Hypothalamus (tissue), 51 donors: ENCODE data around the gene PNPLA2.

Experiments used
- DNase-seq, 51 donors: peaks; one replicate each; lab custom pipeline; 2025; lab: John Stamatoyannopoulos, UW

The PNPLA2 gene, protein sequence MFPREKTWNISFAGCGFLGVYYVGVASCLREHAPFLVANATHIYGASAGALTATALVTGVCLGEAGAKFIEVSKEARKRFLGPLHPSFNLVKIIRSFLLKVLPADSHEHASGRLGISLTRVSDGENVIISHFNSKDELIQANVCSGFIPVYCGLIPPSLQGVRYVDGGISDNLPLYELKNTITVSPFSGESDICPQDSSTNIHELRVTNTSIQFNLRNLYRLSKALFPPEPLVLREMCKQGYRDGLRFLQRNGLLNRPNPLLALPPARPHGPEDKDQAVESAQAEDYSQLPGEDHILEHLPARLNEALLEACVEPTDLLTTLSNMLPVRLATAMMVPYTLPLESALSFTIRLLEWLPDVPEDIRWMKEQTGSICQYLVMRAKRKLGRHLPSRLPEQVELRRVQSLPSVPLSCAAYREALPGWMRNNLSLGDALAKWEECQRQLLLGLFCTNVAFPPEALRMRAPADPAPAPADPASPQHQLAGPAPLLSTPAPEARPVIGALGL

DNA sequence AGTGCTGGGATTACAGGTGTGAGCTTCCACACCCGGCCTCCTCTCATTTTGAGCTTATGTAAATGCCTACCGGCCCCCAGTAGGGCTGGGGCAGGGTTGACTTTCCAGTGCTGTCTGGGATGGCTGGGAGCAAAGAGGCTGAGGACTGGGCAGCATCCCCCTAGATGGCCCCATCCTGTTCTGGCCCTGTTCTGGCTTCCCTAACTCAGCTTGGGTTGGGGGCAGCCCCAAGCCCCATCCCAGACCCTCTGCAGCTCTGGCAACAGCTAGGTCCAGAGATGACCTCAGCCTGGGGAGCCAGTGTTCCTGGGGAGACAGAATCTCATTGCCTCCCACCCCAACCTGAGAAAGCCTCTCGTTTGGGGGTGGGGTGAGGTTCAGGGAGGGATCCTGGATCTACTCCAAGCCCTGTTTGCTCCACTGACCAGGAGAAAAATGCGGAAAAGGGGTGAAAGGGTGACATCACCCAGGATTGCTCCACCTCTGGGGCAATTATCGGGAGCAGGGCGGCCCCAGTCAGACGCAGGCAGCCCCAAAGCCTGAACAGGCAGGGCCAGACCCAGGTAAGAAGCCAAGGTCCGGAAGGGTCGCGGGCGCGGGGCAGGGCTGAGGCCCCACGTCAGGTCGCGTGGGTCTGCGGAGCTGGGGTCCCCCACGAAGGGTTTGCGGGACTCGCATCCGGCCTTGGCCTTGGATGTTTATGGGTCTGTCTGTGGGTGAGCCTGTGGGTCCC is at the start of gene PNPLA2:
Gene PNPLA2, plus strand, starts transcription at position 519 of the 733 bp plus-strand sequence. CDS start 805 bp downstream, outside the sequence.
- no peak for DNase-seq

DNA sequence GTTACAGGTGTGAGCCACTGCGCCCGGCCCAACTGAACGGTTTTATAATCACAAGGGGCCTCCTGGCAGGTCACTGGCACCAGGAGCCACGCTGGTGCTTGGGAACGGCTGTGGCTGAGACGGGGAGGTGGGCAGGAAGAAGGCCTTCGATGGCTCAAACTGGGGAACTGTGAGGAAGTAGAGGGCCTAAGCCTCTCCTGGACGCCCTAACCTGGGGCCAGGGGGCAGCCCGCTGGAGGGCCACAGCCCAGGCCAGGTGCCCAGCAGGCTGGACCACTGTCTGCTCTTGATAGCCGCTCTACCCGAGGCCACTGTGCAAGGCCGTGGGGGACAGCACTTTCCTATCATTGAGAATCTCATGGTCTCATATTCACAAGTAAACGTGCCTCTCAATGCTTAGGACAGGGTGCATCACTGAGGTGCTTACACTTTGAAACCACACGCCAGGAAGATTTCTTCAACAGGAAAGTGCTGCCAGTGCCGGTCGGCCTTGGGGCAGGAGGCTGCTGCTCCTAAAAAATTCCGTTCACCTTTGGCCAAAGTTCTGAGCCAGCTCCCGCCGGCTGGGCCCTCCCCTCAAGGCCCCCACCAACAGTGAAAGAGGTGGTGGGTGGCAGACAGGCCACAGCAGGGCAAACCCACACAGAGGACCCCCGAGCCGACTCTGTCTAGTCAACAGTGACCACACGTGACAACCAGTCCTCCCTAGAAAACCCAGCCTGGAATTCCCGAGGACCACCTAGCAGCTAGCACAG is 48.6 kb upstream of the PNPLA2 start:
- no peak for DNase-seq

DNA sequence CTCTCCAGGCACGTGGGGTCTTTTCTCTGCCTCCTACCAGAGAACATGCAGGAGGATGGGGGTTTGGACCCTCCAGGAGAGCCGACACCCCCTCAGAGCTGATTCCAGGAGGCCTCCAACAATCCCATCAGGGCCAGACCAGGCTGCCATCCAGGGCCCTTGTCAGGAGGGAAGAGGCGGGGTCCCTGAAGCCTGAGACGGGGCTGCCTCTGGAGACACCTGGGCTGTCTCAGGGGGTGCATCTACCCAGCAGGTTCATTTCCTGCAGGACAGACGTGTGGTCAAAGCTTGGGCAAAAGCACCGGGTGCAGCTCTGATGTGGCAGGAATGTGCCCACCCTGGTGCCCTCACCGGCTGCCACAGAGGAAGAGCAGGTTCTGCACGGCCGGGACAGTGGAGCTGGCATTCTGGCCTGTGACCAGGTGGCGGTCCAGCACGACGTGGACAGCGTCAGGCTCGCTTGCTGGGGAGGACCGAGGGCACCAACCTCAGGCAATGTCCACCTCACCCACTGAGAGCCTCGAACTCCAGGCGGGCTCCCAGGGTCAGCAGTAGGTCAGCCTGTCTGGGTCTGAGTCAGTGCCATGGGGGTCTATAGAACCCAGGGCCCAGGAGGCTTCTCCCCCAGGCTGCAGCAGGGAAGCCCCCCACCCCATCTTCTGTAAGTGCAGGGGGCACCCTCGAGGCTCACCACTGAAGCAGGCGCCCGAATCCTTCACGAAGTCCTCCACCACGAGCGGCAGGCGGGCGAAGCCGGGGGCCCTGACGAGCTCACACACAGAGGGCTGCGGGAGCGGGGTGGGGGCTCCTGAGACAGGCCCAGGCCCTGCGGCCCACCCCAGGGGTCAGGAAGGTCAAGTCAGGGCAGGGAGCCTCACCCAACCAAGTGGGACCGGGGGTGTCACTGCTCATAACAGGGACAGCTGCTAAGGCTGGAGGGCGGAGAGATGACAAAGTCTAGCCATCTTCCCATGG is 47.8 kb upstream of the PNPLA2 start:
- DNase-seq = no peak

DNA sequence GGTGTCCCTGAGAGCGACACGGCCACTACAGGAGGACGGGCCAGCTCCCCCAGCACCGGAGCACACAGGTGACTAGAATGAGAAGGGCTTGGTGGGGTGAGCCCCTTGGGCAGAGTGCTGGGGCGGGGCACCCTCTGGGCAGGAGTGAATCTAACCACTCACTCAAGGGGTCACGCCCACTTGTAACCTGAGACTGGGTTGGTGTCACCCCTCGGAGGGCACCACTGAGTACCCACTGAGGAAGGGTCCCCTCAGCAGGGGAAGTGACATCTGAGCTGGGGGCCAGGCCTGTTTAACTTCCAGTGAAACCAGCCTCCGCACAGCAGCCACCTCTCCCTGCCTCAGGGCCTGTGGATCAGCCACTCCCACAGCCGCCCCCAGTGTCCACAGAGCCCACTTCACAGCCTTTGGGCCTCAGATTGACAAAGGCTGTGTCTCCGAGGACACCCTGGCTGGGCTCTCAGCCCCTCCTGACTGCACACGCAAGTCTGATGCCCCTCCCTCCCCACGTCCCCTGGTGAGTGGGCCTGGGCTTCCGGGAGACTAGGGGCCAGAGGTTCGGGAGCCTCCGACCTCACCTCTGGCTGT is 47.0 kb upstream of the PNPLA2 start:
- no peak for DNase-seq

DNA sequence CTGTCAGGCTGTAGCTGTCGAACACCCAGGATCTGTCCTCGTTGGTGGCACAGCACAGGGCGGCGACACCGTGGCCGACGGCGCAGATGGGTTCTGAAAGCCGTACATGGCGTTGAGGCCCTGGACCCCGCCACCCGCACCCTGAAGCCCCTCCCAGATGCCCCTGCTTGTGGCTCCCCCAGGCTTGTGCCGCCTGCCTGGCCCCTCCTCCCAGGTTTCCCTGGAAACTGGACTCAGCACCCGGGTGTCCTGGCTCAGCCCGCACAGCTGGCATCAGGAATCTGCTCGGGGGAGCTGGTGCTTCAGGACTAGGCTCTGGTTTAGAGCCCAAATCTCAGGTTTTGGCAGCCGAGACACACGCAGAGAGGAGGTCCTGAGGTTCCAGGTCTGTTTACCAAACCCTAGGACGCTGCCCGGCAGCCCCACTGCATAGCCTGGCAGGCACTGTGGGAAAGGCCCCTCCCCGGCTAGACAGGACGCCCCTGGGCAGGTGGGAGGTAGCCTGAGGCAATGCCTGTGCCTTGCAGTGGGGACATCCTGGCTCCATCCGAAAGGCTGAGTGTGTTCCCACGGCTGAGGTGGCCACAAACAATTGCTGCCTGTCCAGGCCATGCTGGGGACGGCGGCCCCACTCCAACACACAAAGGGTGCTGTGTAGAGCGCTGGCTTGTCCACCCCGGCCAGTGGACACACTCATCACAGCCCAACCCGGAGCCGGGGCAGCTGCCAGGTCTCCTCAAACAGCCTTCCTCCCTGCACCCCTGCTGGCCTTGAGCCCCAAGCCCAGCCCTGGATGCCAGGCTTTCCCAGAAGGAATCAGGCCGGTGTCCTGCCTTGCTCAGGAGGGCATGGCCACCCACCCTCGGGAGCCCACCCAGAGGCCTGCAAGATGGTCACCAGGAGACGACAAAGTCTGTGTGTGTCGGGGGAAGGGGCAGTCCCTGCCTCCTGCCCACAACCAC is 46.0 kb upstream of the PNPLA2 start:
- DNase-seq = peak in 47 of 51 donors; percentile 48 to 98 (median 89)

DNA sequence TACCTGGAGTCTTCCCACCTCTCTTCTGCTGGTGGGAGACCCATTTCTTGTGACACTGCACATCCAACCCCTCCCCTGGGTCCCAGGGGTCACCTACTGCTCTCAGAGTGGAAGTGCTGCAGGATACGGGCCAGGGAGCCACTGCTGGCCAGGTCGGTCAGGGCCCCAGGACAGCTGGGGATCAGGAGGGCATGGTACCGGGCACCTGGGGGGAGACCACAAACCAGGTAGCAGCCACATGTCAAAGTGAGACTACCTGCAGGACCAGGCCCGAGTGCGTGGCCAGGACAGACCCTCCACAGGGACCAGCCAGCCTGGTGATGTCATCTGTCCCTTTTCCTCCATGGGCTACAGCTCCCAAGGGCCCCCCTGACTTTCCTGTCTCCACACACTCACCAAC is 45.3 kb upstream of the PNPLA2 start:
- no peak for DNase-seq

DNA sequence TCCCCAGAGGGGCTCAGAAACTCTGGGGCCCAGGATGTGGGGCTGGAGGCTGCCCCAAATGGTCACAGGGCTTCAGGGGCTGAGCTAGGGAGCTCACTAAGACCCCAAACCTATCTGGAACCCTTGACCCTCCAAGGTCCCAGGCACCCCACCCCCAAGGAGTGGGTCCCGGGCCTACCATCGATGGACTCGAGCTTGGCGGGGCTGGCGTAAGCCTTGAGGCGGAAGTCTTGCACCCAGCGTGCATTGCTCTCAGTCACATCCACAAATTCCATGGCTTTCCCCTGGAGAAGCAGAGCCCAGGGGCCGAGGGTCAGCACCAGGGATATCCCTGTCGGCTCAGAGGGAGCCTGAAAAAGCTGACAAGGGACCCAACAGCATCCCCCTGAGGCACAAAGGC is 44.9 kb upstream of the PNPLA2 start:
- DNase-seq = no peak

DNA sequence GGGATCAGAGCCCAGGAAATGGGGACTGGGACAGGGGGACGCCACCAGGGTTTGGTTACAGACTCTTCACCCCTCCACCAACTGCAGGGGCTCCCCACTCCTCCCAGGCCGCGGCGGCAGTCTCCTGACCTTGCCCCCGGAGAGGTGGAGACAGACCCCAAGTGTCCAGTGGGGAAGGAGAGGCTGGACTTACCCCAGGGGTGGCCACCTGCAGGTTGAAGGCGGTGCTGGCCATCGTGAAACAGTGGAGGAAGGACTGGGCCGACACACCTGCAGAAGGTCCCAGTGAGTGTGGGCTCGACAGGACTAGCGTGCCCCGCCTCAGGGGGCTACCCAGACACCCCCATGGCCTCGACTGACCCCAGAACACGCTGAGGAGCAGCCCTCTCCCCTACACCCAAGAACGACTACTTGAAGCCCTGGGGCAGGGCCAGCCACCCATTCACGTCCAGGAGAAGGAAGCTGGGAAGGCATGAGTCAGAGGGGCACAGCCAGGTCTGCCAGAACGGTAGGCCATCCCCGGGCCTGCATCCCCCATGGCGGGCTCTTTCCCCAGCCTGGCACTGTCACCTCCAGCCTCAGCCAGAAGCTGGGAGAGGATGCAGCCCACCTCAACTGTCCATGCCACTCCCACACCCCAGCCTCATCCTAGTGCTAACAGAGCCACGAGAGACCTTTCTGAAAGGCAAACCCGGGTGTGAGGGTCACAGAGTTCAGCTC is 43.7 kb upstream of the PNPLA2 start:
- DNase-seq = peak in 3 of 51 donors; percentile 20 to 30 (median 25)

DNA sequence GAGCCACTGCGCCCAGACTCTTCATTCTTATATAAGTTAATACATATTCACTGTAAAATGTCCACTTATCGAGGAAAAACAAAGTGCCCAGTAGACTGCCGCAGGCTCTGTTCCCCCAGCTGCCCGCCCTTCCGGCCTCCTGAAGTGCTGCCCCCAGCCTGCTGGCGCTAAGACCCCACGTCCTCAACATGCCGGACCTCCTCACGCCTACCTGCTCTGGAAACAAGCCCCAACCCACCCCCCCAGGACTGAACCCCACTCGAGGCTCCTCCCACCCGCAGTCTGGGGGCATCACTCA is 42.5 kb upstream of the PNPLA2 start:
- no peak for DNase-seq

DNA sequence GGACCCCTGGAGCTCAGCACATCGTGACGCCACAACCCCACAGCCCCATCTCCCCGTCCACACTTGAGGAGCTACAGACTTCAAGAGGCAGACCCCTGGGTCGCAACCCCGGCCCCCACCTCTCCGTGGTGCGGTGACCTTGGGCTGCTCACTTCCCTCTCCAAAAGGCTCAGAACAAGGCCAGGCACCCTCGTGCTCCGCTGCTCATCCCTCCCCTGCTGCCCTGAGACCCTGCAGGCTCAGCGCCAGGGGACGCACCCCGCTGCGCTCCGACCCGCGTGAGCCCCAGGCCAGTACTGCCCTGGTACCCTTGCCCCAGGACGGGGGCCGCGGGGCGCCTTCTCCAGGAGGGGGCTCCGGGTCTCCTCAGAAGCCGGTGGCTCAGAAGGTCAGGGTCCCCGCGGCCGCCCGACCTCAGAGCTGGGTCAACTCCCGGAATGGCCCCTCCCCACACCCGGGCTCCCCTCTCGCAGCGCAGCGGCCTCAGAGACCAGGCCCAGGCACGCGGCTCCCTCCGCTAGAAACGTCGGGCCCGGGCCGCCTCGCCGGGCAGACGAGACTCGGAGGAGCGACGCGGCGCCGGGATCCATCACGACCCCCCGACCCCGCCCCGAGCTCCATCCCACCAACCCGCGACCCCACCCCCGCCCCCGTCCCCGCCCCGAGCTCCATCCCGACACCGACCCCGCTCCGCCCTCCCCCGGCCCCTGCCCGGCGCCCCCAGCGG is 42.0 kb upstream of the PNPLA2 start:
- DNase-seq = peak in 3 of 51 donors; percentile 43 to 65 (median 44)

DNA sequence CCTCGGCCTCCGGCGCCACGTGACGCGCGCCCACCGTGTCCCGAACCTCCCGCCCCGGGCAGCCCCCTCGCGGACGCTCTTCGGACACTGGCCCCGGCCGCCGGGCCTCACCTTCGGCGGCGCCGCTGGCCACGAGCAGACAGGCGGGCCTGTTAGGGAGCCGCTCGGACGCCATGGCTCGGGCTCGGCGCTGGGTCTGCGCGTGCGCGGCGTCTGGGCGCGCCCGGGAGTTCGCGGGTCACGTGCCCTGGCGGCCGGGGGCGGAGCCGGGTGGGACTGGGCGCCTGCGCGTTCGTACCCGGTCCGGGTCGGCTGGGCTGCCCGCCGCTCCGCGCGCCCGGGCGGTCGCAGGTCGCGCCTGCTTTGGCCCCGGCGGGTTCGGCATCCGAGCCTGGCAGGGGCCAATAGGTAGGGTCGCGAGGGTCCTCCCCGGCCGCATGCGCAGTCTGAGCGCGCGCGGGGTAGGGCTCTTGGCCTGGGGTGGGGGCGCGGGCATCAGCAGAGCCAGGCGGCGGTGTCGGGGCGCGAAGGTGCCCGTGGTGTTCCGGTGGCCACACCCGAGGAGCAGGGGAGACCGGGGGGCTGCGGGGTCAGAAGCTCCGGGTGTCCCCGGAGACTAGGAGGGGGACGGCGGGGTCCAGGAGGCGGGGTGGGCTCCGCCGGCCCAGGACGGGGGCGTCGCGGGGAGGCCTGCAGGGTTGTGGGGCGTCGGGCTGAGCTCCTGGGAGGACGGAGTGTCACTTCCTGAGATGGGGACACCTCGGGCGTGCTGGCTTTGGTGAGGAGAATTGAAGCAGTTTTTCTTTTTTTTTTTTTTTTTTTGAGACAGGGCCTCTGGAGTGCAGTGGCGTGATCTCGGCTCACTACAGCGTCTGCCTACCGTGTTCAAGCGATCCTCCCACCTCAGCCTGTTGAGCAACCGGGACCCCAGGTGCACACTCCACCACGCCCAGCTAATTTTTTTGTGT is 41.1 kb upstream of the PNPLA2 start, which contains the start of gene GATD1:
Gene GATD1, minus strand, starts transcription at position 200 of the 968 bp plus-strand sequence. Its CDS starts 25 bp downstream, at position 175.
- DNase-seq = peak in 50 of 51 donors; percentile 40 to 95 (median 82)

DNA sequence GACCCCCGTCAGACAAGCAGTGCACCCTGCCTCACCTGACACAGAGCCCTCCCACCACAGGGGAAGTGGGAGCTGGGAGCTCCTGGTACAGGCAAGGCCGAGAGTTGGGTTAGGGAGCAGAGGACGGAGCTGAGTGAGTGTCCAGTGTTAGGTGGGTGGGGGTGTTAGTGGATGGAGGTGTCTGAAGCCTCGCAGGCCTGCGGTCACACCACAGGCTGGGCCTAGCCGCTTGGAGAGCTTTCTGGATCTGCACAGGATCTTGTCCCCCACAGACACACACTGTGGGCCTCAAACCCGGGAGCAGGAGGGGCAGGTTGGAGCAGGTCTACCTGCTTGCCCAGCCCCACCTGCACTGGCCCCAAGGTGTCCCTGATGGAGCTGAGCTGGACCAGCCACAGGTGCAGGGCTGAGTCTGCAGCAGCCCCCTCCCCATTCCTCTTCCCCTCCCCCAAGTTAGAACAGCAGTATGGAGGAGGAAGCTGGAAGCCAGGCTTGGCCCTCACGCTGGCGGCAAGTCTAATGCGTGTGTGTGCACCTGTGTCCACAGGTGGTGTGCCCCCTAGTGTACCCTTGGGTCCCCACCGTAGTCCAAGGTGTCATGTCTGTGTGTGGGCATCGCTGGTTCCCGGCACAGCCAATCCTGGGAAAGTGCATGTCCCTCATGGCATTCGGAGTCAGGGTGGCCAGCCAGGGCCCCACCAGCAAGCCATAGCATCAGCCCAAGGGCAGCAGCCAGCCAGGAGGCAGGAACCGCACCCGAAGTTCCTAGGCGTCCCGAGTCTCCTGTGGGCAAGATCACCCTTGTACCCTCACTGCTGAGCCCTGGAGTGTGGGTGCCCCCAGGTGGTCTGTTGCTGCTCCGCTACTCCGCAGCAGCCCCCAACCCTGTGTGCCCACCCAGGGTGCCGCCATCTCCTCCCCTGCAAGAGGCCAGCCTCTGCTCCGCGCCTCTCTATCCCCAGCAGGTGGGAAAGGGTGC is 39.4 kb upstream of the PNPLA2 start:
- no peak for DNase-seq

DNA sequence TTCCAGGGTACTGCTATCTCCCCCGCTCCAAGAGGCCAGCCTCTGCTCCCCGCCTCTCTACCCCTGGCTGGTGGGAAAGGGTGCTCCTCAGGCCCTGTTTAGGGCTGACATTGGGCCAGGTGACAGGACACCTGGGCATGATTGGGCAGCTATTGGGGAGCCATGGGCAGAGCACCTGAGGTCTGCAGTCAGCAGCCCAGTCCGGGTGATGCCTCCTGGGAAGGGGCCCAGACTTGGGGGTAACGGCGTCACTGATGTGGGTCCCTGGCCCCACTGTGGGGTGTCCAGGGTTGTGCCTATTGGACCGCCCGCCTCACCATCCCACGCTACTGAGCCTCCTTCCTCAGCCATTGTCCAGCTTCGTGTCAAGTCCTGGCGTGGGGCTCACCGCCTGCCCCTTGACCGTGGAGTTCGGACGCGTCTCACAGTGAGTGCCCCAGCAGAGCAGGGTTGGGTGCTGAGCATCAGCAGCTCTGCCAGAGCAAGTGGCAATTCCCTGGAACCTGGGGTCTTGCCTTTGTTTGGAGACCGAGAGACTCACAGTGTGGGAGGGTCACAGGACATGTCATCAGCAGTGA is 38.7 kb upstream of the PNPLA2 start:
- no peak for DNase-seq
